Superior temporal gyrus (tissue), 1 donor: ENCODE measurements around the gene C2orf80.
"Not testable (repeated sequence)": the region's sequence is repeated elsewhere in the genome, so short reads cannot be mapped to it uniquely, and the experiment has no call there.

Experiments used
- DNase-seq: peaks from one replicate; pipeline ENCODE4 v3.0.0-alpha.2; 2016; ENCODE audit errors: extremely low spot score

The C2orf80 gene

GRCh38 chr2:208189810-208190503 is at the start of gene C2orf80:
Gene C2orf80 (minus strand): TSS chr2:208190030. CDS start chr2:208186986, 3,044 bp downstream.
- DNase-seq = peak; percentile 62

- no peak for DNase-seq
These were observed 46.0 kb upstream of the C2orf80 start for GRCh38 chr2:208235860-208236259.

GRCh38 chr2:208234786-208235185 is 45.0 kb upstream of the C2orf80 start:
- DNase-seq = no peak

GRCh38 chr2:208228476-208228875 is 38.6 kb upstream of the C2orf80 start:
- no peak for DNase-seq

DNA sequence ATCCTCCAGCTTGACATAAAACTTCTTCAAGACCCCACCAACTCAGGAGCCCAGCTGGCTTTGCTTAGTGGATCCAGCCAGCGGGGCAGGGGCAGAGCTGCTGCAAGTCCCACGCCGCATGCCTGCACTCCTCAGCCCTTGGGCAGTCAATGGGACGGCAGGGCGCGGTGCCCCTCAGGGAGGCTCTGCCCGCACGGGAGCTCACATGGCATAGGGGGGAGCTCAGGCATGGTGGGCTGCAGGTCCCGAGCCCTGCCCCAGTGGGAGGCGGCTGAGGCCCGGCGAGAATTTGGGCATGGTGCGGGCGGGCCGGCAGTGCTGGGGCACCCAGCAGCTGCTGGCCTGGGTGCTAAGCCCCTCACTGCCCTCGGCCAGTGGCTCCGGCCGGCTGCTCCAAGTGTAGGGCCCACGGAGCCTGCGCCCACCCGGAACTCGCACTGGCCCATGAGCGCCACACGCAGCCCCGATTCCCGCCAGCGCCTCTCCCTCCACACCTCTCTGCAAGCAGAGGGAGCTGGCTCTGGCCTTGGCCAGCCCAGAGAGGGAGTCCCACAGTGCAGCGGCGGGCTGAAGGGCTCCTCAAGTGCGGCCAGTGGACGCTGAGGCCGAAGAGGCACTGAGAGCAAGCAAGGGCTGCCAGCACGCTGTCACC is 37.9 kb upstream of the C2orf80 start:
- DNase-seq = no peak

- DNase-seq = no peak
These were observed 35.0 kb upstream of the C2orf80 start for GRCh38 chr2:208224802-208225201.

DNA sequence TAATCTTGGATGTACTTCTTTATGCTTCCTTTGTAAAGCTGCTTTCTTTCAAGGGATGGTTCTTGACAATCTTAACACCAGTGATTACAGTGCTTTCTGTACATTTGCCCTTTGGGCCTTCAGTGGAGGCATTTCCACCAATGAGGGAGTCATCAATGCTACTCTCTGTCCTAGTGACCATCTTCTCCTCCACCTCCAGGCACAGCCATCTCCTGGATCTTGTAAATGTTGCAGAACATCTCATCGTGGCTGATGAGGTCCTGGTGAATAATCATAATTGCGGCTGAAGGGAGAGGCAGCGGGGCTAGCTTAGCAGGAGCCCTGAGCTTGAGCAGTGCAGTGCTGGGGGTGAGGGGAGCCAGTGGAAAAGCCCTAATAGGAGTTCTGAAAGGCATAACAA is 32.5 kb upstream of the C2orf80 start:
- DNase-seq = no peak

- not testable (repeated sequence) for DNase-seq
These were observed 32.0 kb upstream of the C2orf80 start for GRCh38 chr2:208221873-208222272.

GRCh38 chr2:208210688-208211451 is 21.0 kb upstream of the C2orf80 start:
- peak; percentile 41 for DNase-seq

DNA sequence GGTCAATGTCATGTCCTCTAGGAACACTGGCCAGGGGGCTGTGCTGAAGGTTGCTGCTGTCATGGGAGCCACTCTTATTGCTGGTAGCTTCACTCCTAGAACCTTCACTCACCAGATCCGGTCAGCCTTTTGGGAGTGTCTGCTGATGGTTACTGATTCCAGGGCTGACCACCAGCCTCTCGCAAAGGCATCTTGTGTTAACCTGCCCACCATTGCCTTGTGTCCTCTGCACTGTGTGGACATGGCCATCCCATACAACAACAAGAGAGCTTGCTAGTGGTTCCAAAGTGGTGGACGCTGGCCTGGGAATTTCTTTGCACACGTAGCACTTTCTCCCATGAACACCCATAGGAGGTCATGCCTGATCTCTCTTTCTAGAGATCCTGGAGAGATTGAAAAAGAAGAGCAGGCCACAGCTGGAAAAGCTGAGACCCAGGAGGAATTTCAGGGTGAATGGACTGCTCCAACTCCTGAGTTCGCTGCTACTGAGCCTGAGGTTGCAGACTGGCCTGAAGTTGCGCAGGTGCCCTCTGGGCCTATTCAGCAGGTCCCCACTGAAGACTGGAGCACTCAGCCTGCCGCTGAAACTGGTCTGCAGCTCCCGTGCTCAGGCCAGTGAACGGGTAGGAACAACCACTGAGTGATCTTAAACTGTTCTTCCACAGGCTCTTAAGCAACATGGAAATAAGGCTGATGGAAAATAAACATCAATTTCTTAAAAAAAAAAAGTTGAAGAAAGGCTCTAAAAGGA is 18.7 kb upstream of the C2orf80 start:
- DNase-seq = no peak

- no peak for DNase-seq
These were observed 17.9 kb upstream of the C2orf80 start for GRCh38 chr2:208207769-208208168.

DNA sequence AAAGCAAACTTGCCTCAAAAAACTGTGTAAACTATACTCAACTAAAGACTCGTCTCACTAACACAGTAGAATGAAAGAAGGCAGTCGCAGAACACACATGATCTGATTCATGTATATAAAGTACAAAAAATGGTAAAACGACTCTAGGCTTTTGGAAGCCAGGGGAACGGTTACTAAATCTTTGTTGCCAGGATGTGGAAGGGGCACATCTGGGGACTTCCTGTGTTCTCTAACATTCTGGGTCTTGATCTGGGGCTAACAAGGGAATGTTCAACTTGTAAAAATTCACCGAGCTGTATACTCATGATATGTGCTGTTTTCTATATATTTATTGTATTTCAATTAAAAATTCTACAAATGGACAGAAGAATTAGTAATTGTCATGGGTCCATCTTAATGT is 14.3 kb upstream of the C2orf80 start:
- DNase-seq = no peak

- no peak for DNase-seq
These were observed 5.7 kb upstream of the C2orf80 start for GRCh38 chr2:208195531-208195930.

DNA sequence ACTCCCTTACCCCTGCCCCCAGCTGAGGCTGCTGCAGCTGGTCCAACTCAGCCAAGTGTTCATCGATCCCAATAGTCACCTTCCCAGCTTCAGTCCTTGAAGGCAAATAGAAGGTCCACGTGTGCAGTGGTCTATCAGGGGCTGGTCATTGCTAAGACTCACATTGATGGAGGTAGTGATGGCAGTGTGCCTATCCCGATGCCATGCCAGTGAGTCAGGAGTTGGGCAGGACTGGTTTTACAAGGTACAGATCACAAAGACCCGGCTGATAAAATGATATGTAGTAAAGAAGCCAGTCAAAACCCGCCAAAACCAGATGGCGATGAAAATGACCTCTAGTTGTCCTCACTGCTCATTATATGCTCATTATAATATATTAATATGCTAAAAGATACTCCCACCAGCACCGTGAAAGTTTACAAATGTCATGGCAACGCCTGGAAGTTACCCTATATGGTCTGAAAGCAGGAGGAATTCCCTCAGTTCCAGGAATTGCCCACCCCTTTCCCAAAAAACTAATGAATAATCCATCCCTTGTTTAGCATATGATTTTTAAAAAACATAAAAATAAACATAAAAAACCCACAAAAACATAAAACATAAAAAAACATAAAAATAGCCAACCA is 2.9 kb upstream of the C2orf80 start:
- no peak for DNase-seq

GRCh38 chr2:208189069-208189809 is 591 bp downstream of the C2orf80 start:
- DNase-seq = peak; percentile 51

GRCh38 chr2:208186893-208187292 is 2.9 kb downstream of the C2orf80 start:
- DNase-seq = no peak

DNA sequence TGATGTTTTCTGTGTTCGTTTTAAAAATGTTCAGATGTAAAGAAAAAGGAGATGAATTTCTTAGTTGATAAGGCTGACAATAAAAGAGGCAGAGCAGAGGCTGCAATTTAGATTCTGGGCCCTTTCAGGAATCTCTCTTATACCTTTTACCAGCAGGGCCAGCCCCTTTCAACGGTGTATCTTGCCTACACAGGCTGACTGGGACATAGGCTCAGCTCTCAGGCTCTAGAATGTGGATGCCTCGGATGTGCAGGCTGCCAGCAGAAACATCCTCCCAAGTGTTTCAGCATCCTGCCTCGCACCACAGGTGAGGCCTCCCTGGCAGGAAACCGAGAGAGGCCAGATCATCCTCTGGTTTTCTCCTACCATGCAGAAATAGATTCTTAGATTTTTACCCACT is 3.4 kb downstream of the C2orf80 start:
- peak; percentile 52 for DNase-seq

DNA sequence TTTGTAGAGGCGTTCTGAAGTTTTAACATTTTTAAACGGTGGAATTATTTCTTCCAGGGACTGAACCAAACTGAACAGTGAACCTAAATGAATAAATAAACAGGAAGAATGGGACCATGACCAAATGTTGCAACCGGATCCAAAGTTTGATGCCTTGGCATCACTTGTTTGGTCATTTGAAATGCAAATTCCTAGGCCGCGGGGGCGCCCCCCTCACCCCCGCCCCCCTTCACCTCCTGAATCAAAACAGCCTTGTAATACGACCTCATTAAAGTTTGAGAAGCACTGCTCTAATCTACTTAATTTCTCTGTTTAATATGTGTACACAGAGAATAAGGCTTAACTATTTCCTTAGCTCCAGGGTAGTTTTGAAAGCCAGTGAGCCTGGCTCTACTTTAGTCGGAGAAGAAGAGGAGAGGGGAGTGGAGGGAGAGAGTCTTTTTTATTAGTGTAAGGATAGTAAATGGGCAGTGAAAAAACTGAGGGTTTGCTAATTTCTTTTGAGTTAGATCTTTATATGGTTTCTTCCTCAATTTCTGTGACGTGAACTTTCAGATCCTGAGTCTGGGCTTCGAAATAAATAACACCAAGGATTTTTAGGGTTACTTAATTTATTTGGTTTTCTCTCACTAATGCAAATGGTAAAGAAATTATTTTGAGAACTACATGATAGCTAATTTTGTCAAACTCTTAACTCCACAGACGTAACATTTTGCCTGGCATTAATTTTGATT is 5.7 kb downstream of the C2orf80 start:
- DNase-seq = no peak

GRCh38 chr2:208183526-208183925 is 6.3 kb downstream of the C2orf80 start:
- no peak for DNase-seq

DNA sequence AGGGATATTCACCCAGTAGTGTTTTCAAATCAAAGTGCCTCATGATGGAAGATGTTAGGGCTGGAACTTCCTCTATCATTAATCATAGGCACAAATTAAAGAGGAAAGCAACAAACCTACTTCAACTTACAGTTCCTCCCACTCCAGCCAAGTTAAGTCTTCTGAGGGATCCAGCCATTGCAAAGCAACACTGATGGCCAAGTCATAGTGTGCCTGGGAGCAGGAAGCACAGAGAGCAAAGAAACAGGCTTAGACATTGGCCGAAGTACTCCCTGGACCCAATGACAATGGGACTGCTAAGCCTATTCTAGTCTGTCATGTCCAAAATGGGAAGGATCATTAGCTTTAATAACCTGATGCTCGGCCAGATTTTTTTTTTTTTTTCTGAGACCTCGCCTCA is 7.0 kb downstream of the C2orf80 start:
- DNase-seq = no peak
